Activated CD8-positive, alpha-beta memory T cell treated with anti-CD3 and anti-CD28 coated beads, Interleukin-2, amount 50 U/mL, for 4 hours (primary cell): Measurements from ENCODE around the gene NSMCE1.
A peak's percentile ranks its signal among the peaks of the same experiment; 100 is the strongest.

Source experiments
- DNase-seq: peaks from one replicate; pipeline ENCODE4 v3.0.0-alpha.2; 2020

NSMCE1 gene

GRCh38 chr16:27242398-27242797 lies 26.2 kb downstream of the NSMCE1 start:
- DNase-seq = peak; percentile 4

GRCh38 chr16:27241658-27242057 lies 26.9 kb downstream of the NSMCE1 start:
- DNase-seq = peak; percentile 5

- peak; percentile 8 for DNase-seq
Observed at GRCh38 chr16:27240948-27241531, 27.5 kb downstream of the NSMCE1 start.

GRCh38 chr16:27239906-27240655 lies 28.5 kb downstream of the NSMCE1 start:
- peak; percentile 11 for DNase-seq

- peak; percentile 8 for DNase-seq
Observed at GRCh38 chr16:27239026-27239425, 29.5 kb downstream of the NSMCE1 start.

GRCh38 chr16:27238591-27238990 lies 30.0 kb downstream of the NSMCE1 start:
- DNase-seq = peak; percentile 11

- peak; percentile 49 for DNase-seq
Observed at GRCh38 chr16:27238016-27238587, 30.5 kb downstream of the NSMCE1 start.

GRCh38 chr16:27237219-27238015 lies 31.2 kb downstream of the NSMCE1 start:
- peak; percentile 73 for DNase-seq

GRCh38 chr16:27236635-27237218 lies 31.8 kb downstream of the NSMCE1 start:
- DNase-seq = no peak

- no peak for DNase-seq
Observed at GRCh38 chr16:27235938-27236245, 32.7 kb downstream of the NSMCE1 start.

- peak; percentile 80 for DNase-seq
Observed at GRCh38 chr16:27235055-27235937, 33.3 kb downstream of the NSMCE1 start.

GRCh38 chr16:27234603-27235002 lies 34.0 kb downstream of the NSMCE1 start:
- DNase-seq = no peak

GRCh38 chr16:27234171-27234570 lies 34.4 kb downstream of the NSMCE1 start:
- DNase-seq = no peak

GRCh38 chr16:27233731-27234130 lies 34.8 kb downstream of the NSMCE1 start:
- no peak for DNase-seq

- DNase-seq = no peak
Observed at GRCh38 chr16:27232901-27233625, 35.5 kb downstream of the NSMCE1 start.

- DNase-seq = no peak
Observed at GRCh38 chr16:27232061-27232900, 36.3 kb downstream of the NSMCE1 start.

GRCh38 chr16:27231692-27232060 lies 36.9 kb downstream of the NSMCE1 start:
- DNase-seq = no peak

- peak; percentile 71 for DNase-seq
Observed at GRCh38 chr16:27230562-27231001, 38.0 kb downstream of the NSMCE1 start.

GRCh38 chr16:27229891-27230470 lies 38.6 kb downstream of the NSMCE1 start:
- no peak for DNase-seq
